Activated T-helper 9 cell treated with anti-CD3 and anti-CD28 coated beads, Interleukin-2, amount 50 U/mL, for 16 hours (primary cell): ENCODE data around the gene SFTPA2.
"Not testable (repeated sequence)": the region's sequence is repeated elsewhere in the genome, so short reads cannot be mapped to it uniquely, and the experiment has no call there.

Experiments used
- DNase-seq: peaks from one replicate; pipeline ENCODE4 v3.0.0-alpha.2; 2020; ENCODE audit warnings: low read depth

Gene SFTPA2

GRCh38 chr10:79509934-79510508, 50.2 kb downstream of the SFTPA2 start:
- DNase-seq = not testable (repeated sequence)

- not testable (repeated sequence) for DNase-seq
These were observed 50.8 kb downstream of the SFTPA2 start for GRCh38 chr10:79509306-79509933.

GRCh38 chr10:79508245-79508644, 52.0 kb downstream of the SFTPA2 start:
- not testable (repeated sequence) for DNase-seq

- DNase-seq = no peak
These were observed 52.6 kb downstream of the SFTPA2 start for GRCh38 chr10:79507440-79508167.
